Neuronal stem cell (in vitro differentiated cells): ENCODE data around the gene NEURL4.

Experiments
- DNase-seq: peaks from one replicate; pipeline ENCODE4 v3.0.0-alpha.2; 2013; ENCODE audit warnings: low spot score
- H2AFZ ChIP-seq: one replicate; pipeline ENCODE4 v1.6.1; 2013; ENCODE audit warnings: mild to moderate bottlenecking, low read length, inconsistent platforms
- H2AK5ac ChIP-seq: 2 replicates; pipeline ENCODE4 v1.6.1; 2013; ENCODE audit warnings: low read depth, mild to moderate bottlenecking, inconsistent platforms, low read length, moderate library complexity, mixed read lengths
- H2BK120ac ChIP-seq: 2 replicates; pipeline ENCODE4 v1.6.1; 2013; ENCODE audit warnings: low read depth, mild to moderate bottlenecking, inconsistent platforms, low read length, moderate library complexity, mixed read lengths
- H2BK12ac ChIP-seq: one replicate; pipeline ENCODE4 v1.6.1; 2013; ENCODE audit warnings: low read length, inconsistent platforms
- H2BK15ac ChIP-seq: 2 replicates; pipeline ENCODE4 v1.6.1; 2013; ENCODE audit warnings: mild to moderate bottlenecking, low read length, inconsistent platforms, mixed read lengths
- H2BK5ac ChIP-seq: one replicate; pipeline ENCODE4 v1.6.1; 2013; ENCODE audit warnings: inconsistent platforms, mild to moderate bottlenecking, low read length, moderate library complexity
- H3K14ac ChIP-seq: one replicate; pipeline ENCODE4 v1.6.1; 2013; ENCODE audit warnings: low read length, inconsistent platforms
- H3K18ac ChIP-seq: 2 replicates; pipeline ENCODE4 v1.6.1; 2013; ENCODE audit warnings: low read length, inconsistent platforms
- H3K23ac ChIP-seq: 2 replicates; pipeline ENCODE4 v1.6.1; 2013; ENCODE audit warnings: low read depth, mild to moderate bottlenecking, mixed read lengths, low read length, inconsistent platforms; ENCODE audit not compliant: poor library complexity
- H3K27ac ChIP-seq: replicated peaks from 3 replicates; pipeline ENCODE4 v1.5.1; 2013; ENCODE audit warnings: low read length, inconsistent platforms
- H3K27me3 ChIP-seq, 3 experiments: 2 replicates each; pipeline ENCODE4 v1.6.1; 2013; ENCODE audit warnings: low read length in 3 of 3, mild to moderate bottlenecking in 2 of 3, inconsistent platforms in 1 of 3, low read depth in 1 of 3, mixed read lengths in 1 of 3, moderate library complexity in 1 of 3; ENCODE audit not compliant: control insufficient read depth in 3 of 3, insufficient read depth in 3 of 3
- H3K36me3 ChIP-seq, 2 donors: replicated peaks in 1 of 2; 2 replicates each; pipeline ENCODE4 v1.6.1; 2013; ENCODE audit warnings: low read length in 2 of 2; ENCODE audit not compliant: control insufficient read depth in 2 of 2, insufficient read depth in 2 of 2
- H3K4ac ChIP-seq: 2 replicates; pipeline ENCODE4 v1.6.1; 2013; ENCODE audit warnings: inconsistent platforms, mild to moderate bottlenecking, low read length, moderate library complexity
- H3K4me1 ChIP-seq, 2 donors: 1 replicate in 1 of 2; 2 replicates in 1 of 2; pipeline ENCODE4 v1.6.1; 2013; ENCODE audit warnings: low read length in 2 of 2, low read depth in 1 of 2; ENCODE audit not compliant: control insufficient read depth in 2 of 2, insufficient read depth in 1 of 2
- H3K4me2 ChIP-seq: one replicate; pipeline ENCODE4 v1.6.1; 2013; ENCODE audit warnings: mild to moderate bottlenecking, low read length, inconsistent platforms; ENCODE audit not compliant: insufficient read depth, poor library complexity, severe bottlenecking
- H3K4me3 ChIP-seq, 2 donors: 2 replicates each; pipeline ENCODE4 v1.5.1; 2013; ENCODE audit warnings: low read length in 2 of 2, mild to moderate bottlenecking in 2 of 2, inconsistent platforms in 1 of 2, moderate library complexity in 1 of 2
- H3K79me1 ChIP-seq: one replicate; pipeline ENCODE4 v1.6.1; 2013; ENCODE audit warnings: low read depth, mild to moderate bottlenecking, inconsistent platforms, low read length, moderate library complexity
- H3K9ac ChIP-seq: one replicate; pipeline ENCODE4 v1.6.1; 2013; ENCODE audit warnings: mild to moderate bottlenecking, low read depth, low read length, inconsistent platforms; ENCODE audit not compliant: poor library complexity
- H3K9me3 ChIP-seq, 2 donors: replicated peaks in 1 of 2; 2 replicates each; pipeline versions ENCODE3 to v1.6.1; 2013; ENCODE audit warnings: low read length in 2 of 2, mild to moderate bottlenecking in 2 of 2, inconsistent platforms in 1 of 2, low read depth in 1 of 2, mixed read lengths in 1 of 2, moderate library complexity in 1 of 2; ENCODE audit not compliant: control insufficient read depth in 2 of 2, insufficient read depth in 1 of 2
- H4K8ac ChIP-seq: one replicate; pipeline ENCODE4 v1.6.1; 2013; ENCODE audit warnings: low read depth, mild to moderate bottlenecking, inconsistent platforms, low read length, moderate library complexity
- H4K91ac ChIP-seq: one replicate; pipeline ENCODE4 v1.6.1; 2013; ENCODE audit warnings: low read length, low read depth, mild to moderate bottlenecking, inconsistent platforms; ENCODE audit not compliant: poor library complexity
- WGBS, 2 donors: extraction: QIAGEN DNeasy Blood & Tissue Kit; methylation state at CpG; one replicate each; pipeline ENCODE4 v1.1.7; 2013; ENCODE audit warnings: missing lambda C conversion rate in 2 of 2, mixed read lengths in 1 of 2; ENCODE audit not compliant: insufficient read length in 2 of 2, insufficient replicate concordance in 1 of 2; ENCODE audit errors: extremely low coverage in 2 of 2; 5-methylcytosine and 5-hydroxymethylcytosine counted together

Gene NEURL4

DNA sequence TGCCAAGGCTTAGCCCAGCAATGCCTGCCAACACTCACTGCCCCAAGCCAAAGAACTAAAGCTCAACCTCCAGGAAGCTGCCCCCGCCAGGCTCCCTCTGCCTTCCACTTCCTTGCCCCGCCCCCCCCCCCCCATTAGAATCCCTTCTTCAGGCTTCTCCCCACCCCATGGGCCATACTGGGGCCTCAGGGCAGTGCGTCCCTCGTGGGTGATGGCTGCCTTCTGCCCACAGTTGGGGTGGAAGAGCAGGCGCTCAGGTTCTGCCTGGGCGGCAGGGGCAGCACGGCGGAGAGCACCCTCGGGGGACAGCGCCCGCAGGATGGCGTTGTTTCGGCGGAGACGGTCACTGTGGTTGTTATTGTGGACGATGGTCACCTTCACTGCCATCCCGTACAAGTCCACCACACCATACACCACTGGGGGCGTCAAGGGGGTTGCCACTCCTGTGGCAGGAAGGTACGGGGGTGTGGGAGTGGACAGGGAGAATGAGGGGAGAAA, 4.1 kb downstream of the NEURL4 start:
- Histone ChIP-seq H3K4ac (no peak overlapping the region), H2AK5ac (no peak overlapping the region), H3K14ac (no peak overlapping the region), H3K9me3 (no peaks in the 10 kb centered on the region), H3K4me1 (peaks cover 7 to 8% of the 10 kb centered on the region in 2 donors), H4K91ac (no peak overlapping the region), H2BK15ac (no peak overlapping the region), H3K27me3 (no peaks in the 10 kb centered on the region), H3K36me3 (peaks cover 57 to 71% of the 10 kb centered on the region in 2 donors), H3K4me3 (peak overlapping the region in 1 of 2 donors; percentile 16), H2BK12ac (no peak overlapping the region), H2BK120ac (no peak overlapping the region), H3K4me2 (no peak overlapping the region), H3K18ac (no peak overlapping the region), H3K79me1 (peaks cover 18% of the 10 kb centered on the region), H4K8ac (no peak overlapping the region), H2BK5ac (no peak overlapping the region), H2AFZ (no peak overlapping the region), H3K23ac (no peak overlapping the region), H3K27ac (no peak overlapping the region), H3K9ac (peak overlapping the region; percentile 15)
- DNase-seq, result no peak
- no CpG with 5 or more reads among the region's 19 CpGs for WGBS, 2 donors

DNA sequence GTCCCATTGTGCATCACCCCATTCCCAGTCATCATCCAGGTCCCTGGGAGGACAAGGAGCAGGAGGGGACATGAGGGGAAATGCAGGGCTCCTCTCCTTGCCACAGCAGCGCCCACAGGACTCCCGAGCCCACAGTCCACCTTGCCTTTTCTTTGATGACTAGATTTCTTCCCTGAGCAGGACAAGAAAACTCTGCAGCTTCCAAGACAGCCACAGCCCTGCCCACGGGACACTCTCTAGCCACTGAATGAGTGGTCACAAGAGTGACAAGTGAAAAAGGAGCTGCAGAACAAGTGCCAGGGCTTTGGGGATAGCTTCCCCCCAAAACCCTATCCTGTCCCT, 4.7 kb downstream of the NEURL4 start:
- Histone ChIP-seq H4K8ac (no peak overlapping the region), H3K23ac (no peak overlapping the region), H3K4me3 (peak overlapping the region in 1 of 2 donors; percentile 16), H3K18ac (no peak overlapping the region), H2BK15ac (no peak overlapping the region), H3K79me1 (peaks cover 18% of the 10 kb centered on the region), H3K9me3 (no peaks in the 10 kb centered on the region), H2AFZ (no peak overlapping the region), H3K36me3 (peaks cover 57 to 74% of the 10 kb centered on the region in 2 donors), H2BK120ac (no peak overlapping the region), H3K27ac (no peak overlapping the region), H3K14ac (no peak overlapping the region), H3K9ac (no peak overlapping the region), H3K4ac (no peak overlapping the region), H4K91ac (no peak overlapping the region), H2BK12ac (no peak overlapping the region), H3K27me3 (no peaks in the 10 kb centered on the region), H2AK5ac (peak overlapping the region; percentile 58), H2BK5ac (no peak overlapping the region), H3K4me2 (no peak overlapping the region), H3K4me1 (peaks cover 7 to 8% of the 10 kb centered on the region in 2 donors)
- WGBS, 2 donors, result no CpG with 5 or more reads among the region's 3 CpGs
- no peak for DNase-seq

DNA sequence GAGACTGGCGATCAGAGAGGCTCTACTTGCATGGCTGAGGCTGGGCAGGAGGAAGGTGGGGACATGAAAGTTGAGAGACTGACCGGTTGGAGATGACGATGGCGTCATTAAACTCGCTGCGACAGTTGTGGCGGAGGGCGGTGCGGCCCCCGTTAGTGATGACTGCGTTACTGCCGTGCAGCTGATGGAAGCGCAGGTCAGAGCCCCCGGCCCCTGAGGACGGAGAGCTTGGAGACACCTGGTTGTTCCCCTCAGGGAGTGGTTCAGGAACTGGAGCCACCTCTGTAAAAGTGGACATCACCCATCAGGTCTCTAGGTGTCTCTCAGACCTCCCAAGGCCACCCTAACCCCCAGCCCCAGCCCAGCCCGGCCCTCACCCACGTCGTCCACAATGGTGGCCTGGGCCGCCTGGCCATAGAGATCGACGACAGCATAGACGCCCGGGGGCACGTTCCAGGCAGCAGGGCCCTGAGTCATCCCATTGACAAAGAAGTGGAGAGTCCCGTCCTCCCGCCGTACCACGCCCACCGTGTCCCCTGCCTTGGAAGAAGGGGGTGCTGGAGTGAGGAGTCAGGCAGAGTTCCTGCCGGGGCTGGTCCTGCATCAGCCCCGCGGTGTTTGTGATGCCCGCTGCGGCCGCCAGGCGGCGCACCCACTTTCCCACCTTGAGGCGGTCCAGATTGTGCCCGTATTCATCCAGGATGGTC, 5.3 kb downstream of the NEURL4 start:
- H2AFZ ChIP-seq, result no peak overlapping the region
- no peak overlapping the region for H3K14ac ChIP-seq
- H3K9me3 ChIP-seq, result no peaks in the 10 kb centered on the region
- H3K23ac ChIP-seq, result peak overlapping the region; percentile 46
- H3K4ac ChIP-seq, result no peak overlapping the region
- no CpG with 5 or more reads among the region's 39 CpGs for WGBS, 2 donors
- H3K79me1 ChIP-seq, result peaks cover 18% of the 10 kb centered on the region
- H3K18ac ChIP-seq, result peak overlapping the region; percentile 15
- no peak overlapping the region for H3K4me3 ChIP-seq
- no peaks in the 10 kb centered on the region for H3K27me3 ChIP-seq
- H2BK15ac ChIP-seq, result no peak overlapping the region
- DNase-seq, result no peak
- no peak overlapping the region for H3K27ac ChIP-seq
- H4K91ac ChIP-seq, result no peak overlapping the region
- H3K9ac ChIP-seq, result peak overlapping the region; percentile 39
- H2AK5ac ChIP-seq, result peak overlapping the region; percentile 30
- no peak overlapping the region for H4K8ac ChIP-seq
- H2BK12ac ChIP-seq, result no peak overlapping the region
- no peak overlapping the region for H2BK120ac ChIP-seq
- peak overlapping the region; percentile 3 for H3K4me2 ChIP-seq
- no peak overlapping the region for H2BK5ac ChIP-seq
- peaks cover 7 to 8% of the 10 kb centered on the region in 2 donors for H3K4me1 ChIP-seq
- peaks cover 59 to 76% of the 10 kb centered on the region in 2 donors for H3K36me3 ChIP-seq

DNA sequence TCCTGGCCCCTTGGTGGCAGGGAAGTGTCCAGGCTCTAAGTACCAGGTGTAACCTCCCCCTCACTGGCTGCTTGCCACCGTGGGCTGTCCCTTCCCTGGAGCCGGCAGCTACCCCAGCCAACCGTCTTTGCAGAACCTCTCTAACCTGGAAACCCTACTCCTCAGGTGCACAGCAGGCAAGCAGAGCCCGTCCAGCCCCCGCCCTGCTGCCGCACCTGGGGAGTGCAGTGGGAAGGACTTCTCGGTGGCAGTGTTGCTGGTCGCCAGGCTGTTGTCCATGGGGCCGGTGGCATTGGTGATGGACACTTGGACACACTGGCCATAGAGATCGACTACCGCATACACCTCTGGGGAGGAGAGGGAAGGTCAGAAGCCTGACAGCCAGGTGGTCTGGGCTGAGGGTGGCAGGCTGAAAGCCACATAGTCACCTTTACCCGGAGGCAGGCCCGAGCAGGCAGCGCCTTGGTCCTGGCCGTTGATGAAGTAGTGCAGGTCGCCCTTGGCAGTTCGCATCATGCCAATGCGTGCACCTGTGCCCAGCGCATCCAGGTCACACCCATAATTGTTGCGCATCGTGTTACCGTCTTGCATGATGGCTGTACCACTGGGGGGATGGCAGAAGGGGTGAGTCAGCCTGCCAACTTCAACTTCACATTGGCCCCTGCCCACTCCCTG, 6.5 kb downstream of the NEURL4 start:
- Histone ChIP-seq H3K9me3 (no peaks in the 10 kb centered on the region), H3K79me1 (peaks cover 11% of the 10 kb centered on the region), H2BK5ac (no peak overlapping the region), H3K23ac (no peak overlapping the region), H2BK120ac (no peak overlapping the region), H3K18ac (no peak overlapping the region), H2AFZ (no peak overlapping the region), H4K8ac (no peak overlapping the region), H3K4me3 (peak overlapping the region in 1 of 2 donors; percentile 41), H3K4me2 (no peak overlapping the region), H2BK12ac (no peak overlapping the region), H3K4me1 (no peaks in the 10 kb centered on the region), H2AK5ac (no peak overlapping the region), H3K27me3 (no peaks in the 10 kb centered on the region), H3K27ac (no peak overlapping the region), H3K9ac (peak overlapping the region; percentile 53), H3K14ac (no peak overlapping the region), H3K36me3 (peaks cover 71 to 89% of the 10 kb centered on the region in 2 donors), H2BK15ac (no peak overlapping the region), H3K4ac (no peak overlapping the region), H4K91ac (no peak overlapping the region)
- no peak for DNase-seq
- no CpG with 5 or more reads among the region's 22 CpGs for WGBS, 2 donors
